Thyroid gland (tissue), 4 donors: ENCODE results near the gene UBL3.

Experiments used
- POLR2A ChIP-seq, 2 donors: fragments of 450-650 bp; IDR thresholded peaks; one replicate each; pipeline ENCODE4 v1.6.1; 2017; ENCODE audit warnings: antibody characterized with exemption in 2 of 2, mild to moderate bottlenecking in 2 of 2, moderate library complexity in 1 of 2
- TF ChIP-seq, protein P1 (sequence below), 6 experiments: fragments of 200-600 bp in 3 of 6; fragments of 450-650 bp in 3 of 6; sonication (generic) in 3 of 6; IDR thresholded peaks; one replicate each; pipeline ENCODE4 v1.5.1; 2016 to 2019; ENCODE audit warnings: antibody characterized with exemption in 6 of 6, mild to moderate bottlenecking in 2 of 6, inconsistent platforms in 1 of 6, moderate library complexity in 1 of 6

DNA sequence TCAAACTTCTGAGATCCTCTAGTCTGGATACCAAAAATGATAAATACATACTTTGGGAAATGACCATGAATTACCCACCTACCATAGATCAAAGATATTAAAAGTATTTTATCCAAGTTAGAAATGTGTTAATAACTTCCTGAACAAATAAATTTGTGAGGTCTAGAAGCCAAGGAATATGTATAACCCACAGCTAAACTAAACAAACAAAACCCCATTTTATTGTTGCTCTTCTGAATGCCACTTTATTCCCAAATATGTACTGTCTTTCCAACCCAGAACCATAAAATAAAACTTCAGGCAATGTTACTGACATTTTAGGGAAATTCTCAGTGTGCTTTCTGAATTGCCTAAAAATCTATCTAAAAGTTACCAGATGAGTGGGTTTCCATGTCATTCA lies 35.1 kb downstream of the UBL3 start:
- TF ChIP-seq, protein P1, sequence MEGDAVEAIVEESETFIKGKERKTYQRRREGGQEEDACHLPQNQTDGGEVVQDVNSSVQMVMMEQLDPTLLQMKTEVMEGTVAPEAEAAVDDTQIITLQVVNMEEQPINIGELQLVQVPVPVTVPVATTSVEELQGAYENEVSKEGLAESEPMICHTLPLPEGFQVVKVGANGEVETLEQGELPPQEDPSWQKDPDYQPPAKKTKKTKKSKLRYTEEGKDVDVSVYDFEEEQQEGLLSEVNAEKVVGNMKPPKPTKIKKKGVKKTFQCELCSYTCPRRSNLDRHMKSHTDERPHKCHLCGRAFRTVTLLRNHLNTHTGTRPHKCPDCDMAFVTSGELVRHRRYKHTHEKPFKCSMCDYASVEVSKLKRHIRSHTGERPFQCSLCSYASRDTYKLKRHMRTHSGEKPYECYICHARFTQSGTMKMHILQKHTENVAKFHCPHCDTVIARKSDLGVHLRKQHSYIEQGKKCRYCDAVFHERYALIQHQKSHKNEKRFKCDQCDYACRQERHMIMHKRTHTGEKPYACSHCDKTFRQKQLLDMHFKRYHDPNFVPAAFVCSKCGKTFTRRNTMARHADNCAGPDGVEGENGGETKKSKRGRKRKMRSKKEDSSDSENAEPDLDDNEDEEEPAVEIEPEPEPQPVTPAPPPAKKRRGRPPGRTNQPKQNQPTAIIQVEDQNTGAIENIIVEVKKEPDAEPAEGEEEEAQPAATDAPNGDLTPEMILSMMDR (IDR thresholded peaks at IDR 0.05) = no peak
- TF ChIP-seq POLR2A (IDR thresholded peaks at IDR 0.05) = no peak
